Bronchial epithelial cell (primary cell): ENCODE results near the gene FAM13A. TPM values are rescaled to one million over a fixed set of nuclear protein-coding genes. Genes with fewer than 3 reads are reported as not detected.

Experiments
- DNase-seq: peaks from one replicate; pipeline ENCODE4 v3.0.0-alpha.2; 2010; ENCODE audit warnings: low read depth
- FAIRE-seq: peaks from 2 replicates; lab custom pipeline; 2011; peaks lifted over from hg19 to GRCh38; lab: Jason Lieb, UNC
- H3K27me3 ChIP-seq: 2 replicates; pipeline ENCODE4 v1.5.1; 2011; ENCODE audit warnings: low read length; ENCODE audit not compliant: control insufficient read depth, insufficient read depth
- H3K36me3 ChIP-seq: 2 replicates; pipeline ENCODE4 v1.5.1; 2011; ENCODE audit warnings: low read length; ENCODE audit not compliant: control insufficient read depth, insufficient read depth
- H3K4me3 ChIP-seq: 2 replicates; pipeline ENCODE4 v1.5.1; 2011; ENCODE audit warnings: mild to moderate bottlenecking, low read depth, low read length, control low read depth
- CTCF ChIP-seq: IDR thresholded peaks from 2 replicates; pipeline ENCODE4 v1.5.1; 2011; ENCODE audit warnings: mild to moderate bottlenecking, moderate library complexity, low read length, control low read depth, inconsistent platforms; ENCODE audit not compliant: insufficient read depth, severe bottlenecking
- total RNA-seq: library from RNA; depleted of rRNA; stranded (reverse); fragments of >200 nt; gene quantifications from 2 replicates; pipeline ENCODE4 v1.2.1, GENCODE V29; 2014

FAM13A gene
- total RNA-seq, 1 donor from 2014 or later, result 5.8 TPM

DNA sequence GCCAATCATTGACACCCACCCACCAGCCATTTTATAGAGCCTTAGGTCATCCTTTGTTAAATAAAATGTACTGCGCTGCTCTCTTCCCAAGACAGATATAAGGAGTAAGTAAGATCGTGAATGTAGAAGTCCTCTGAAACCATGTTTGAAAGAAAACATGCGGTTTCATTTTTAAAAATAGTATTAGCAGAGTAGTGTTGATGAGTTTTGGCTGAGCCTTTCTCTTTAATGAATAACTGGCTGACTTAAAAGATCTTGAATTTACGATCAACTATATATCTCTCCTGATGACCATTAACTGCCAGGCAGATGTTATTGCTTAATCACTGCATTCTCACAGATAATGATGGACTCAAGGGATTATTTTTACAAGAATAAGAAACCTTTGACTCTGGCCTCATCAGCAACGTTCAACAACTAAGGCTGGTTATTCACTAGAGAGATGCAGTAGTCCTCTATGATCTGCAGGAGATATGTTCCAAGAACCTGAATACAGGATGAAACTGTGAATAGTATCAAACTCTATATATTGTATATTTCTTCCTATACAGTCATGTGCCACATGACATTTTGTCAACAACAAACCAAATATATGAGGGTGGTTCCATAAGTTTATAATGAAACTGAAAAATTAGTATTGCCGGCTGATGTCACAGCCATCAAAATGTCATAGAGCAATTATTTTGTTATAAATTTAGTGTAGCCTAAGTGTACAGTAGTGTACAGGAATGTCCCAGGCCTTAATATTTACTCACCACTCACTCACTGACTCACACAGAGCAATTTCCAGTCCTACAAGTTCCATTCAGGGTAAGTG, 80.8 kb downstream of the FAM13A start:
- H3K4me3 ChIP-seq, result no peak overlapping the region
- H3K36me3 ChIP-seq, result no peaks in the 10 kb centered on the region
- FAIRE-seq, result no peak
- DNase-seq, result no peak
- no peaks in the 10 kb centered on the region for H3K27me3 ChIP-seq
- TF ChIP-seq CTCF, result no peak

GRCh38 chr4:88971536-88971935, 85.4 kb downstream of the FAM13A start:
- Histone ChIP-seq H3K4me3 (no peak overlapping the region), H3K36me3 (no peaks in the 10 kb centered on the region), H3K27me3 (no peaks in the 10 kb centered on the region)
- FAIRE-seq (no peak), DNase-seq (no peak)
- TF ChIP-seq CTCF, result no peak

DNA sequence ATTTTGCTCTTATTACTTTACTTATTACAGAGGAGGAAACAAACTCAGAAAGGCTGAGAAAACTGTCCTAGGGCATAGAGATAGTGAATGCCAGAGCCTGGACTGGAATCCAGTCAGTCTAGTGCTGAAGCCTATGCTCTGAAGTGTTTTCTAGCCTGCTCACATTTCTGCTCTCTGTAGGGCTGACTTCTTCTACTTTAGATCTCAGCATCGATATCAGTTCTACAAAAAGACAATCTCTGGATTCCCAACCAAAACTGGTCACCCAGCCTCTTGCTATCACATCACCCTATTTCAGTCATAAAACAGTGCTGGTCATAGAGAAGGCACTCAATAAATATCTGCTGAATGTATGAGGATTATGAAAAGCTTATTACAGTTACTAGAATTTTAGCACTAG, 87.2 kb downstream of the FAM13A start:
- no peak for TF ChIP-seq CTCF
- H3K4me3 ChIP-seq, result no peak overlapping the region
- no peaks in the 10 kb centered on the region for H3K27me3 ChIP-seq
- FAIRE-seq, result no peak
- DNase-seq, result no peak
- no peaks in the 10 kb centered on the region for H3K36me3 ChIP-seq

GRCh38 chr4:88969271-88969670, 87.7 kb downstream of the FAM13A start:
- no peak for TF ChIP-seq CTCF
- DNase-seq (no peak), FAIRE-seq (no peak)
- no peaks in the 10 kb centered on the region for H3K36me3 ChIP-seq
- H3K27me3 ChIP-seq, result no peaks in the 10 kb centered on the region
- no peak overlapping the region for H3K4me3 ChIP-seq

GRCh38 chr4:88967883-88968331, 89.1 kb downstream of the FAM13A start:
- H3K4me3 ChIP-seq, result no peak overlapping the region
- DNase-seq (peak; percentile 62), FAIRE-seq (peak; percentile 40)
- H3K36me3 ChIP-seq, result no peaks in the 10 kb centered on the region
- H3K27me3 ChIP-seq, result no peaks in the 10 kb centered on the region
- no peak for TF ChIP-seq CTCF

DNA sequence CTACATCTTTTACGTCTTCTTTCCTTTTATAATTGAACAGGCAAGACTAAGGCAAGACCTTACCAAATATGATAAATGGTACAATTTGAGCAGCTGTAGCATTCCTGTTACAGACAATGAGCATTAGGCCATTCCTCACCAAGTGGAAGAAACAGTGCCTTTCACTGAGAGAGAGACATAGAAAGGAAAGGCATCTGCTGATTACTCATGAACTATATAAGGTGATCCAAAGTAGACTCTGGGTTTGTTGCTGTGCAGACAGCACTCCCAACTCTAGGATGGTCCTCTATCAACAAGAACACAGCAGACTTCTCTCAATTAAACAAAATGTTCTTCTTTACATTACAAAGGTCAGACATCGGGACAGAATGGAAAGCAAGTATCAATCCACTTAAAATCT, 91.9 kb downstream of the FAM13A start:
- no peak for TF ChIP-seq CTCF
- no peak overlapping the region for H3K4me3 ChIP-seq
- H3K27me3 ChIP-seq, result no peaks in the 10 kb centered on the region
- DNase-seq, result peak; percentile 50
- H3K36me3 ChIP-seq, result no peaks in the 10 kb centered on the region
- FAIRE-seq, result no peak
